Breast epithelium (tissue), 3 donors: ENCODE measurements around the gene TGFBI.

Experiments
- POLR2A ChIP-seq: fragments of 450-650 bp; IDR thresholded peaks from one replicate; pipeline ENCODE4 v1.6.1; 2016; ENCODE audit warnings: antibody characterized with exemption, mild to moderate bottlenecking, moderate library complexity
- TF ChIP-seq, protein P1 (sequence below), 3 donors: fragments of 450-650 bp; IDR thresholded peaks; one replicate each; pipeline ENCODE4 v1.5.1; 2016 to 2017; ENCODE audit warnings: antibody characterized with exemption in 3 of 3, mild to moderate bottlenecking in 3 of 3, moderate library complexity in 3 of 3

DNA sequence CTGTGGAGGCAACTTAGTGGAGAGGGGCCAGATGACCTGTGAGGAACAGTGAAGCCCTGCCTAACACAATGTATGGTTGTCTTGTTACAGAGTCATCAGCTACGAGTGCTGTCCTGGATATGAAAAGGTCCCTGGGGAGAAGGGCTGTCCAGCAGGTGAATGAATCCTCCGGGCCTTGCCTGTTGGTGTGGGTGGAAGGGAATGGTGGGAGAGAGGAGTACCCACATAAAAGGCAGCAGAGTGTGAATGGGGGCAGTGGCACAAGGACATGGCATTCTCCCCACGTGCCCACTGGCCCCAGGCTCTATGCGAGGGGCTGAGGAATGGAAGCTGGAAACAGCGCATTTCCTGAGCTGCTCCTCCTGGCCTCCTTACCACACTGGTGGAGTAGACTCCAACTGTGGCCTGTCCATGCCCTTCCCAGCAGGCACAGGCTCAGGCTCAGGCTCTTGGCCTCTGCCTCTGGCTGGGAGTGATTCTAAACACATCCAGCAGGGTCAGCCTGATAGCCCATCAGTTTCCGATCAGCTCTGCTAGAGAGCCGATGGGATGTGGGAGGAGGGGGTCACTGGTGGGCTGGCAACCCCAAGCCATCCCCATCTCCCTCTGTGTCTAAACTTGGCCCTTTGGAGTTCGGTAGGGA is 15.3 kb downstream of the TGFBI start:
- TF ChIP-seq POLR2A: no peak
- TF ChIP-seq, protein P1, sequence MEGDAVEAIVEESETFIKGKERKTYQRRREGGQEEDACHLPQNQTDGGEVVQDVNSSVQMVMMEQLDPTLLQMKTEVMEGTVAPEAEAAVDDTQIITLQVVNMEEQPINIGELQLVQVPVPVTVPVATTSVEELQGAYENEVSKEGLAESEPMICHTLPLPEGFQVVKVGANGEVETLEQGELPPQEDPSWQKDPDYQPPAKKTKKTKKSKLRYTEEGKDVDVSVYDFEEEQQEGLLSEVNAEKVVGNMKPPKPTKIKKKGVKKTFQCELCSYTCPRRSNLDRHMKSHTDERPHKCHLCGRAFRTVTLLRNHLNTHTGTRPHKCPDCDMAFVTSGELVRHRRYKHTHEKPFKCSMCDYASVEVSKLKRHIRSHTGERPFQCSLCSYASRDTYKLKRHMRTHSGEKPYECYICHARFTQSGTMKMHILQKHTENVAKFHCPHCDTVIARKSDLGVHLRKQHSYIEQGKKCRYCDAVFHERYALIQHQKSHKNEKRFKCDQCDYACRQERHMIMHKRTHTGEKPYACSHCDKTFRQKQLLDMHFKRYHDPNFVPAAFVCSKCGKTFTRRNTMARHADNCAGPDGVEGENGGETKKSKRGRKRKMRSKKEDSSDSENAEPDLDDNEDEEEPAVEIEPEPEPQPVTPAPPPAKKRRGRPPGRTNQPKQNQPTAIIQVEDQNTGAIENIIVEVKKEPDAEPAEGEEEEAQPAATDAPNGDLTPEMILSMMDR (IDR thresholded peaks at IDR 0.05): no peak
